ENCODE data around the gene NWD2.
"Not testable (repeated sequence)": the region's sequence is repeated elsewhere in the genome, so short reads cannot be mapped to it uniquely, and the experiment has no call there.

The NWD2 gene

DNA sequence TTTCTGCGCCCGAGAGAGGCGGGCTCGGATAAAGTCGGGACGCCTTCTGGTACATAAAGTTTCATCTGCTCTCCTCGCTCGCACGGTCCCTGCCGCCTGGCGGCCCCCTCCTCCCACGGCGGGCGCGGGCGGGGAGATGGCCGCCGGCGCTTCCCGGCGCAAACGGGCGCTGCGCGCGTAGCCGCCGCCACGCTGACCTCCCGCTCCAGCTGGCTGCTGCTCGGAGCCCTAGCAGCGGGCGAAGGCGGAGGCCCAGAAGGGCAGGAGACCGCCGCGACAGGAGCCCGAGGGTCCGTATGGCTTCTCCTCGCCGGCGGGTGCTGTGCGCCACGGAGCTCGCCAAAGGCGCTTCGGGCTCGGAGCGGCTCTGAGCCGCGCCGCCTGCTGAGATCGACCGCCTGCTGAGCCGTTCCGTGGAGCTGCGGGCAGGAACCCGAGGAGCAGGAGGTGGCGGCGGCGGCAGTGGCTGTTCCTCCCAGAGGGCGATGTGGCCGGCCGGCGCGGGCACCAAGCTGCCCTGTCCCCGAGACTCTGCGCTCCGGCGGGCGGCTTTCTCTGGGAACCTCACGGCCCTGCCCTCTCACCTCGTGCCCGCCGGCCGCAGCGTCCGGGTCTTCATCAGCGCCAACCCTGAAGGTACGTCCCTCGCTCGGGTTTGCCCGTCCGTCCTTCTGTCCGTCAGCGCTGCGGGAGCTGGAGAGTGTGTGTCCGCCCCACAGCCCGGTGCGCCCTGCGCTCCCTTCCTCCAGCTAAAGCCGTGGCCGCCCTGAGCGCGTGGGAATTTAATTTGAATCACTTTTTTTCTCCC, at the start of gene NWD2:
NWD2 (plus strand) TSS at position 161 of the 808 bp plus-strand sequence; CDS start at position 486, 325 bp downstream.
- TF ChIP-seq ZFP3 (CRISPR knock-in tag; IDR thresholded peaks at IDR 0.05): no peak
- TF ChIP-seq ESRRG (CRISPR knock-in tag; IDR thresholded peaks at IDR 0.05): no peak
- no peak for TF ChIP-seq ZNF8 (CRISPR knock-in tag; IDR thresholded peaks at IDR 0.05)
- TF ChIP-seq BACH2 (CRISPR knock-in tag; IDR thresholded peaks at IDR 0.05; ENCODE audit: borderline replicate concordance): no peak
- no peak; the same call in 1 of the 3 replicates for ATAC-seq

DNA sequence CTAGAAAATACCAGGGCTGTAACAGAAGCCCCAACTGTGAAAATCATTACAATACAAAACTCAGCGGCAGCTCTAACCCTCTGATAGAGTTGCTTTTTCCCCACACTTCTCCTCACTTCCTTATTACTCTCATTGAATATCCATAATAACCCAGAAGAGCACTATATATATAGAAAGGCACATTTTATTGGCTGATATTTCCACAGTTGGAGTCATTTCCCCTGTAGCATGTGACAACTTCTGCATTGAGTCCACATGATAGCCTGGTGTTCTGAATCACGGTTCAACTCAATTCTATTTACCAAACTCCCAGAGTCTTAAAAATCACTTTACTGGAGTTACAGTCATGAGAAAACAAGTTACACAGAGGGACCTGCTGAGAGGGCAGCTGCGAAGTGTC, 46.6 kb upstream of the NWD2 start:
- ATAC-seq: no peak
- no peak for TF ChIP-seq RARB (CRISPR knock-in tag; IDR thresholded peaks at IDR 0.05)
- TF ChIP-seq ESRRG (CRISPR knock-in tag; IDR thresholded peaks at IDR 0.05): no peak
- no peak for TF ChIP-seq ZNF70 (CRISPR knock-in tag; IDR thresholded peaks at IDR 0.05)
- no peak for TF ChIP-seq PATZ1 (CRISPR knock-in tag; IDR thresholded peaks at IDR 0.05; ENCODE audit: borderline replicate concordance)
- TF ChIP-seq ZNF8 (CRISPR knock-in tag; IDR thresholded peaks at IDR 0.05): no peak
- no peak for TF ChIP-seq TSHZ2 (CRISPR knock-in tag; IDR thresholded peaks at IDR 0.05)
- no peak for TF ChIP-seq ZFP3 (CRISPR knock-in tag; IDR thresholded peaks at IDR 0.05)
- TF ChIP-seq, protein P1, sequence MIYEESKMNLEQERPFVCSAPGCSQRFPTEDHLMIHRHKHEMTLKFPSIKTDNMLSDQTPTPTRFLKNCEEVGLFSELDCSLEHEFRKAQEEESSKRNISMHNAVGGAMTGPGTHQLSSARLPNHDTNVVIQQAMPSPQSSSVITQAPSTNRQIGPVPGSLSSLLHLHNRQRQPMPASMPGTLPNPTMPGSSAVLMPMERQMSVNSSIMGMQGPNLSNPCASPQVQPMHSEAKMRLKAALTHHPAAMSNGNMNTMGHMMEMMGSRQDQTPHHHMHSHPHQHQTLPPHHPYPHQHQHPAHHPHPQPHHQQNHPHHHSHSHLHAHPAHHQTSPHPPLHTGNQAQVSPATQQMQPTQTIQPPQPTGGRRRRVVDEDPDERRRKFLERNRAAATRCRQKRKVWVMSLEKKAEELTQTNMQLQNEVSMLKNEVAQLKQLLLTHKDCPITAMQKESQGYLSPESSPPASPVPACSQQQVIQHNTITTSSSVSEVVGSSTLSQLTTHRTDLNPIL (CRISPR knock-in tag; IDR thresholded peaks at IDR 0.05; ENCODE audit: low read depth): no peak
- TF ChIP-seq ZFP30 (CRISPR knock-in tag; IDR thresholded peaks at IDR 0.05): no peak
- TF ChIP-seq TOX (CRISPR knock-in tag; IDR thresholded peaks at IDR 0.05; ENCODE audit: borderline replicate concordance): no peak
- no peak for TF ChIP-seq CSDC2 (CRISPR knock-in tag; IDR thresholded peaks at IDR 0.05)
- TF ChIP-seq ZC3H10 (CRISPR knock-in tag; IDR thresholded peaks at IDR 0.05): no peak
- TF ChIP-seq PPARA (CRISPR knock-in tag; IDR thresholded peaks at IDR 0.05; ENCODE audit: borderline replicate concordance): no peak
- TF ChIP-seq ISL1 (CRISPR knock-in tag; IDR thresholded peaks at IDR 0.05): no peak
- TF ChIP-seq POU6F1 (CRISPR knock-in tag; IDR thresholded peaks at IDR 0.05; ENCODE audit: borderline replicate concordance, low read depth): no peak
- no peak for TF ChIP-seq GLIS3 (CRISPR knock-in tag; IDR thresholded peaks at IDR 0.05)
- TF ChIP-seq BACH2 (CRISPR knock-in tag; IDR thresholded peaks at IDR 0.05; ENCODE audit: borderline replicate concordance): no peak

DNA sequence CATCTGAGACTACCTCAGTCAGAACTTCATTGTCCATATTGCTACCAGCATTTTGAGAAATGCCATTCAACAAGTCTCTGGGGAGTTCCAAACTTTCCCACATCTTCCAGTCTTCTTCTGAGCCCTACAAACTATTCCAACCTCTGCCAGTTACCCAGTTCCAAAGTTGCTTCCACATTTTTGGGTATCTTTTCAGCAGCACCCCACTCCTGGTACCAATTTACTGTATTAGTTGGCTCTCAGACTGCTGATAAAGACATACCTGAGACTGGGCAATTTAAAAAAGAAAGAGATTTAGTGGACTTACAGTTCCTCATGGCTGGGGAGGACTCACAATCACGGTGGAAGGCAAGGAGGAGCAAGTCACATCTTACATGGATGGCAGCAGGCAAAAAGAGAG, 39.8 kb upstream of the NWD2 start:
- not testable (repeated sequence) for ATAC-seq

- no peak for TF ChIP-seq PPARA (CRISPR knock-in tag; IDR thresholded peaks at IDR 0.05; ENCODE audit: borderline replicate concordance)
- TF ChIP-seq, protein P2, sequence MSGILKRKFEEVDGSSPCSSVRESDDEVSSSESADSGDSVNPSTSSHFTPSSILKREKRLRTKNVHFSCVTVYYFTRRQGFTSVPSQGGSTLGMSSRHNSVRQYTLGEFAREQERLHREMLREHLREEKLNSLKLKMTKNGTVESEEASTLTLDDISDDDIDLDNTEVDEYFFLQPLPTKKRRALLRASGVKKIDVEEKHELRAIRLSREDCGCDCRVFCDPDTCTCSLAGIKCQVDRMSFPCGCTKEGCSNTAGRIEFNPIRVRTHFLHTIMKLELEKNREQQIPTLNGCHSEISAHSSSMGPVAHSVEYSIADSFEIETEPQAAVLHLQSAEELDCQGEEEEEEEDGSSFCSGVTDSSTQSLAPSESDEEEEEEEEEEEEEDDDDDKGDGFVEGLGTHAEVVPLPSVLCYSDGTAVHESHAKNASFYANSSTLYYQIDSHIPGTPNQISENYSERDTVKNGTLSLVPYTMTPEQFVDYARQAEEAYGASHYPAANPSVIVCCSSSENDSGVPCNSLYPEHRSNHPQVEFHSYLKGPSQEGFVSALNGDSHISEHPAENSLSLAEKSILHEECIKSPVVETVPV (CRISPR knock-in tag; IDR thresholded peaks at IDR 0.05): no peak
- TF ChIP-seq, protein P1 (CRISPR knock-in tag; IDR thresholded peaks at IDR 0.05; ENCODE audit: low read depth): no peak
- TF ChIP-seq ZNF70 (CRISPR knock-in tag; IDR thresholded peaks at IDR 0.05): no peak
- ATAC-seq: no peak
Measured at GRCh38 chr4:37216209-37216608, 28.3 kb upstream of the NWD2 start.

Measured in SK-N-SH treated with all-trans-retinoic acid at 6 μM for 48 hours (cell line).